ENCODE results near the gene CDHR2. TPM values are rescaled to one million over a fixed set of nuclear protein-coding genes. Genes with fewer than 3 reads are reported as not detected.
A peak's percentile ranks its signal among the peaks of the same experiment; 100 is the strongest.

Gene CDHR2
- total RNA-seq, 3 donors from 2014 or later (not counting 1 experiment from before 2014, with no cell fraction given) = 0.75 to 2.2 (median 1.8) TPM

GRCh38 chr5:176628406-176629228 lies 79.5 kb downstream of the CDHR2 start:
- no peaks in the 10 kb centered on the region for H3K9me3 ChIP-seq (ENCODE audit: control insufficient read depth, insufficient read depth, low read length)
- intact Hi-C loops (cut with micrococcal nuclease) = no loop called here
- H3K27ac ChIP-seq (ENCODE audit: low read length) = no peak overlapping the region
- H3K4me3 ChIP-seq (ENCODE audit: low read length) = no peak overlapping the region
- H3K9me3 Mint-ChIP-seq = no peaks in the 10 kb centered on the region
- H3K27me3 ChIP-seq (ENCODE audit: control insufficient read depth, insufficient read depth, low read length) = peaks cover 25% of the 10 kb centered on the region
- DNase-seq (no peak), ATAC-seq (no peak)
- no peaks in the 10 kb centered on the region for H3K36me3 ChIP-seq (ENCODE audit: control insufficient read depth, insufficient read depth, low read length)
- H3K36me3 Mint-ChIP-seq = no peaks in the 10 kb centered on the region
- 67% methylated on average over 13 of the region's 13 CpGs for WGBS (ENCODE audit: insufficient coverage)
- H3K4me3 Mint-ChIP-seq = no peak overlapping the region
- H3K27me3 Mint-ChIP-seq (ENCODE audit: low read depth in 2 of 2) = peaks cover 56 to 57% of the 10 kb centered on the region in 2 donors
- peaks cover 15% of the 10 kb centered on the region for H3K4me1 ChIP-seq (ENCODE audit: control insufficient read depth, insufficient read depth, low read length)
- peaks cover 5 to 23% of the 10 kb centered on the region in 2 donors for H3K4me1 Mint-ChIP-seq
- H3K27ac Mint-ChIP-seq = no peak overlapping the region
- TF ChIP-seq CTCF (IDR thresholded peaks at IDR 0.05) = no peak

GRCh38 chr5:176629317-176629852 lies 80.2 kb downstream of the CDHR2 start:
- TF ChIP-seq CTCF (IDR thresholded peaks at IDR 0.05) = no peak
- DNase-seq = no peak
- ATAC-seq = no peak
- no peak overlapping the region for H3K27ac Mint-ChIP-seq
- no peaks in the 10 kb centered on the region for H3K36me3 ChIP-seq (ENCODE audit: control insufficient read depth, insufficient read depth, low read length)
- no peaks in the 10 kb centered on the region for H3K36me3 Mint-ChIP-seq
- WGBS (ENCODE audit: insufficient coverage) = 13% methylated on average over 34 of the region's 34 CpGs
- peaks cover 5 to 29% of the 10 kb centered on the region in 2 donors for H3K4me1 Mint-ChIP-seq
- peaks cover 60 to 62% of the 10 kb centered on the region in 2 donors for H3K27me3 Mint-ChIP-seq (ENCODE audit: low read depth in 2 of 2)
- H3K27ac ChIP-seq (ENCODE audit: low read length) = no peak overlapping the region
- H3K4me3 ChIP-seq (ENCODE audit: low read length) = no peak overlapping the region
- intact Hi-C loops (cut with micrococcal nuclease) = no loop called here
- peaks cover 28% of the 10 kb centered on the region for H3K27me3 ChIP-seq (ENCODE audit: control insufficient read depth, insufficient read depth, low read length)
- no peaks in the 10 kb centered on the region for H3K9me3 ChIP-seq (ENCODE audit: control insufficient read depth, insufficient read depth, low read length)
- H3K9me3 Mint-ChIP-seq = no peaks in the 10 kb centered on the region
- no peak overlapping the region for H3K4me3 Mint-ChIP-seq
- peaks cover 19% of the 10 kb centered on the region for H3K4me1 ChIP-seq (ENCODE audit: control insufficient read depth, insufficient read depth, low read length)

GRCh38 chr5:176629853-176630680 lies 80.9 kb downstream of the CDHR2 start, which contains the start of the genes EIF4E1B and SNCB:
Gene EIF4E1B, plus strand, starts transcription at chr5:176630675. Its CDS starts 12,113 bp downstream, at chr5:176642788.
Gene SNCB, minus strand, starts transcription at chr5:176630534. Its CDS starts 880 bp downstream, at chr5:176629654.
- Histone ChIP-seq H3K4me1 (ENCODE audit: control insufficient read depth, insufficient read depth, low read length) (peaks cover 19% of the 10 kb centered on the region), H3K27me3 (ENCODE audit: control insufficient read depth, insufficient read depth, low read length) (peaks cover 29% of the 10 kb centered on the region), H3K27ac (ENCODE audit: low read length) (no peak within 1 kb of the TSS), H3K36me3 (ENCODE audit: control insufficient read depth, insufficient read depth, low read length) (no peaks in the 10 kb centered on the region), H3K4me3 (ENCODE audit: low read length) (no peak within 1 kb of the TSS), H3K9me3 (ENCODE audit: control insufficient read depth, insufficient read depth, low read length) (no peaks in the 10 kb centered on the region)
- DNase-seq (peak; percentile 33 to 66), ATAC-seq (peak; percentile 69 to 94 (median 94))
- TF ChIP-seq CTCF (IDR thresholded peaks at IDR 0.05) = no peak
- intact Hi-C loops (cut with micrococcal nuclease) = no loop called here
- Mint-ChIP-seq H3K9me3 (no peaks in the 10 kb centered on the region), H3K27me3 (ENCODE audit: low read depth in 2 of 2) (peaks cover 61 to 68% of the 10 kb centered on the region in 2 donors), H3K36me3 (no peaks in the 10 kb centered on the region), H3K4me1 (peaks cover 5 to 29% of the 10 kb centered on the region in 2 donors), H3K4me3 (peak within 1 kb of the TSS; percentile 58), H3K27ac (no peak within 1 kb of the TSS)
- WGBS (ENCODE audit: insufficient coverage) = 1% methylated on average over 94 of the region's 94 CpGs
